Measurements from ENCODE around the gene MPZL2.

The MPZL2 gene

DNA sequence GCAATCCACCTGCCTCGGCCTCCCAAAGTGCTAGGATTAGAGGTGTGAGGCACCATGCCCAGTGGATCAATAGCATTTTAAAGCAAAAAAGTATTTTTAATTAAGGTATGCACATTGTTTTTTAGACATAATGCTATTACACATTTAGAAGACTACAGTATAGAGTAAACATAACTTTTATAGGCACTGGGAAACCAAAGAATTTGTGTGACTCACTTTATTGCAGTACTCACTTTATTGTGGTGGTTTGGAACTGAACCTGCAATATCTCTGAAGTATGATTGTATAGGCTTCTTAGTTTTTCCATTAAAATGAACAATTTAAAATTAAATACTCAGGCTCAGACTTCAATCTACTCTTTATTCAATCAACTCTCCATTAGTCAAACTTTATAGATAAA is 22.9 kb upstream of the MPZL2 start:
- no peak for DNase-seq (ENCODE audit: low read depth)

DNA sequence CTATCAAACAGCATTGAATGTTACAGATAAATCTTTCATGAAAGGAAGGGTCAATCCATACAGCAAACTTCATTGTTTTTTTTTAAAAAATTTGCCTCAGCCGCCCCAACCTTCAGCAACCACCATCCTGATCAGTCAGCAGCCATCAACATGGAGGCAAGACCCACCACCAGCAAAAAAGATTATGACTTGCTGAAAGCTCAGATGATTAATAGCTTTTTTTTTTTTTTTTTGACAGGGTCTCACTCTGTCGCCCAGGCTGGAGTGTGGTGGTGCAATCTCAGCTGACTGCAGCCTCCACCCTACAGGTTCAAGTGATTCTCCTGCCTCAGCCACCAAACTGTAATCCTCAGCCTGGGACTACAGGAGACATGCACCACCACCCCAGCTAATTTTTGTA is 22.4 kb upstream of the MPZL2 start:
- no peak for DNase-seq (ENCODE audit: low read depth)
- no peak overlapping the region for H3K4me3 ChIP-seq (ENCODE audit: low read depth, low read length)

More for the DNA sequence above, 22.9 kb upstream of the MPZL2 start:
- H3K4me3 ChIP-seq (ENCODE audit: low read depth, low read length): no peak overlapping the region

DNA sequence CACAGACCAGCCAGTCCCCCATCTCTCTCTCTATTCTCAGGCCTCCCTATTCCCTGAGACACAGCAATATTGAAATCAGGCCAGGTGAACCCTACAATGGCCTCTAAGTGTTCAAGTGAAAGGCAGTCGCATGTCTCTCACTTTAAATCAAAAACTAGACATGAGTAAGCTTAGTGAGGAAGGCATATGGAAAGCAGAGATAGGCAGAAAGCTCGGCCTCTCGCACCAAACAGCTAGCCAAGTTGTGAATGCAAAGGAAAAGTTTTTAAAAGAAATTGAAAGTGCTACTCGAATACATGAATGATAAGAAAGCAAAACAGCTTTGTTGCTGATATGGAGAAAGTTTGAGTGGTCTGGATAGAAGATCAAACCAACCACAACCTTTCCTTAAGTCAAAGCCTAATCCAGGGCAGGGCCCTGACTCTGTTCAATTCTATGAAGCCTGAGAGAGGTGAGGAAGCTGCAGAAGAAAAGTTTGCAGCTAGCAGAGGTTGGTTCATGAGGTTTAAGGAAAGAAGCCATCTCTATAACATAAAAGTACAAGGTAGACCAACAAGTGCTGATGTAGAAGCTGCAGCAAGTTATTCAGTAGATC is 19.8 kb upstream of the MPZL2 start:
- H3K4me3 ChIP-seq (ENCODE audit: low read depth, low read length): no peak overlapping the region

DNA sequence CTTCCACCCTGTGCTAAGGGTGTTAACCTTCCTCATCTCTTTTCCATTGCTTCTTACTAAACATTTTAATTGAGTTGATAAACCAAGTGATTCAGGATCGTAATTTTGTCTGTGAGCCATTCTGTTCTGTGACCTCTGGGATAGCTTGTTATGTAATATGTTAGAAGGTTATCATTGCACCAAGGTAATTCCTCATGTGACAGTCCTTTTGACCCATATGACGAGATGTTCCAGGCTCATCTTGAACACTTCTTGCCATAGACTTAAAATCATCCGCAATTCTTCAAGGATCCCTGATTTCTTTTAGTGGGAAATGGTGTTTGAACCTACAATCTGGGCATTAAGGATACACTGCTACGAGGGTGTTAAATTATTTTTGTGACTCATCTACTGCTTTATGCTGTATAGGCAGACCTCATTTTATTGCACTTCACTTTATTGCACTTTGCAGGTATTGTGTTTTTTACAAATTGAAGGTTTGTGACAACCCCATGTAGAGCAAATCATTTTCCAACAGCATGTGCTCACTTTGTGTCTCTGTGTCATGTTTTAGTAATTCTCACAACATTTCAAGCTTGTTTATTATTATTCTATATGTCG is 19.0 kb upstream of the MPZL2 start:
- DNase-seq (ENCODE audit: low read depth): no peak
- H3K4me3 ChIP-seq (ENCODE audit: low read depth, low read length): no peak overlapping the region

More for the DNA sequence above, 19.8 kb upstream of the MPZL2 start:
- no peak for DNase-seq (ENCODE audit: low read depth)

DNA sequence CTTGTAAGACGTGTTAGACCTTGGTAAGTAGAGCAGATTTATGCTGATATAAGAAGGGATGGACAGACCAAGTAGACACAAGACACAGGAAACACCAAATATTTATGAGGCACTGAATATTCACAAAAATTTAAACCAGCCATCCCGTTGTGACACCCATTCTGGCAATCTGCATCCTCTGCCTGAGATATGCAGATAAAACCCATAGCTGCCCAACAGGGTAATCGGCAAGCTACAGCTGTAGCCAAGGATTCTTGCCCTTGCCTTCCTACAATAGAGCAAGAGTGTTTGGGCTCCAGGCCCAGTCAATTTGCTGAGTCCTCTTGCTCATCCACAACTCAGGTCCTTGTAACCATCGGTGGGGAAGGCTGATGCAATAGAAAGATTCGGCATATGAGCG is 18.5 kb upstream of the MPZL2 start:
- H3K4me3 ChIP-seq (ENCODE audit: low read depth, low read length): no peak overlapping the region
- DNase-seq (ENCODE audit: low read depth): no peak

DNA sequence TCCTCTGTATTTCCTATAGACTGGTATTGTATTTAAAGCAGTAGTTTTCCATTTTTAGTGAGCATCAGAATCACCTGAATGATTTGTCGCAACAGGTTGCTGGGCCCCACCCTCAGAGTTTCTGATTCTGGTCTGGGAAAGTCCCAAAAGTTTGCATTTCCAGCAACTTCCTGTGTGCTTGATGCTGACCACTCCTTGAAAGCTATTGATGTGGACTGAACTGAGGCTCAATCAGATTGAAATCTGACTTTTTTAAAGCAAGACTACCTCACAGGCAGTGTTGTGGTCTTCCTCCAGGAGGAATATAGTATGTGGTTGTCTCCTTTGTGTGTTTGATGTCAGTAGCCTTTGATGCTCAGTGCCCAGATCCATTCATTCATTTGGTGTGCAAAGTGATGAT is 17.2 kb upstream of the MPZL2 start:
- DNase-seq (ENCODE audit: low read depth): no peak
- no peak overlapping the region for H3K4me3 ChIP-seq (ENCODE audit: low read depth, low read length)

DNA sequence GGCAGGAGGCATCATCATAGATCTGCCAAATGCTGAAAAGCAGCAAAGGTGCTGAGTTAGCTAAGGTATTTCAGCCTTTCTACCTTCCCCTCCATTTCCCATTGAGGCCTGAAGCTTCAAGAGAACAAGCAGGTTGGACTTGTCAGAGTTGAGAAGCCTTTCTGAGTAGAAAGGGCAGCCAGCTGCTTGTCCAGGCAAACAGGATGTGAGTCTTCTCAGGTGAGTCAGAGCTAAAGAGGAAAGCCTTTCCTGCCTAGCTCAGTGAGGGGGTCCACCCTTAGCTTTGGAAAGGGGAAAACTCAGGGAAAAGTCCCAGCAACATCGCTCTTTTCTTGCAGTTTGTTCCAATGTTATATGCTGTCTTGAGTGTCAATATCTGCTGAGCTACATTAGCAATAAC is 13.2 kb upstream of the MPZL2 start:
- DNase-seq (ENCODE audit: low read depth): no peak
- H3K4me3 ChIP-seq (ENCODE audit: low read depth, low read length): no peak overlapping the region

DNA sequence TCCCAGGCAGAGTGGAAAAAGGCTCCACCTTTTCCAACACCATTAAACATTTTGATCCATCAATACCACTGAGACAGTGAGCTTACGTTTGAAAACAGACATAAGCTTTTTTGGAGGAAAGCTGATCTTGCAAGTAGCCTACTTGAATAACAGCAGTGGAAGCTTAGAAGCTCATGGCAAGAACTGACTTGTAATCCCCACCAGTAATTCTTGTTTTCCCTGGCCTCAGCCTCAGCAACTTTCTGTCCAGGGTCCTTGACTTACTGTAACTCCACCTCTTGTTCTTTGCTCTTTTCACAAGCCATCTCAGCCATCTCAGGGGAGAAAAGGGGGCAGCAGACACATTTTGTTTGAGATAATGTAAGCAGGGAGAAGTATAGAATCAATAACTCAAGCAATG is 12.3 kb upstream of the MPZL2 start:
- H3K4me3 ChIP-seq (ENCODE audit: low read depth, low read length): no peak overlapping the region

DNA sequence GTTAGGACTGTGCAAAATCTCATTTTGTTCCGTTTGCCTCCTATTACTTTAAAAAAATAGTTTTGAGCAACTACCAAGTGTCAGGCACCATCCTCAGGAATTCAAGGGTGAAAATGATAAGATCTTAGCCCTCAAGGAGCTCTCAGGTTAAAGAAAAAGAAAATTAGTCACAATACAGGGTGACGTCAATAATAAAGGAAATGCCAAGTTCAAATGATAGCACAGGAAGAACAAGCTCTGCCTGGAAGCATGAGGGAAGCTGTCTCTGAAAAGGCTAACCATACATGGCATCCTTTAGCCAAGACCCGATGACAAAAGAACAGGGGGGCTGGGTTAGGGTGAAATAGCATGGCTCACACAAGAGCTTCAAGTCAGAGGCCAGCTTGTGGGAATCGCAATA is 11.1 kb upstream of the MPZL2 start:
- no peak for DNase-seq (ENCODE audit: low read depth)
- H3K4me3 ChIP-seq (ENCODE audit: low read depth, low read length): no peak overlapping the region

More for the DNA sequence above, 12.3 kb upstream of the MPZL2 start:
- DNase-seq (ENCODE audit: low read depth): no peak

DNA sequence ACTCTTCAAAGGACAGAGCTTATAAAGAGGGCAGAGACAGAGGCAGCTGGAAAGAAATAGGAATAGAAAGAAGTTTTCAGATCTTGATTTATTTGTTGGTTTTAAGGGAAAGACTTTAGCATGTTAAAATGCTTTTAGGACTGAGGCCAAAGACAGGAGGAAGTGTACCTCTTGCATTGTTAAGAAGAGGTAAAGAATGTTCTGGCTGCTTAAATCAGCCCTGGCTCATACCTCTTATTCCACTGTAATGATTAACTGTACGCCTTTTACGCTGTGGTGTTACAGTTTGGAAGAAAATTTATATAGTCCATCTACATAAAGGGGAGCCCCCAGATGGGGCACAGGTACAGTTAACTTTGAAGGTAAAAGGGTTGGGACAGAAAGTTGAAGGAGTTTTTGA is 10.1 kb upstream of the MPZL2 start:
- DNase-seq (ENCODE audit: low read depth): no peak
- no peak overlapping the region for H3K4me3 ChIP-seq (ENCODE audit: low read depth, low read length)

DNA sequence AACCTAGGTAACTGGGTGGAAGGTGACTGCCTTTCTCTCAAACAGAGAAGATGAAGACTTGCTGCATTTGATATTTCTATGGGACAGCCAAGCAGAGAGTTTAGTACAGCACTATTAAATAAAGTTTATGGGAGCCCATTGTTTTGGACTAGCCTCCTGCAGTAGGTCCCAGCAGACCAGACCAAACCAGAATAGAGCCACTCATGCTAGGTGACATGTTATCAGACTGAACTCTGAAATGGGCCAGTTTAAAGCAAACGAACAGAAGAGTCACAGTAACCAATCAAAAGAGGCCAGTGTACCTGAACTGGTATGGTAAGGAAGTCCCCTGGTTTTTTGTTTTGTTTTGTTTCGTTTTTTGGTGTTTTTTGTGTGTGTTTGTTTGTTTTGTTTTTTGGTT is 7.9 kb upstream of the MPZL2 start:
- DNase-seq (ENCODE audit: low read depth): no peak
- H3K4me3 ChIP-seq (ENCODE audit: low read depth, low read length): no peak overlapping the region

DNA sequence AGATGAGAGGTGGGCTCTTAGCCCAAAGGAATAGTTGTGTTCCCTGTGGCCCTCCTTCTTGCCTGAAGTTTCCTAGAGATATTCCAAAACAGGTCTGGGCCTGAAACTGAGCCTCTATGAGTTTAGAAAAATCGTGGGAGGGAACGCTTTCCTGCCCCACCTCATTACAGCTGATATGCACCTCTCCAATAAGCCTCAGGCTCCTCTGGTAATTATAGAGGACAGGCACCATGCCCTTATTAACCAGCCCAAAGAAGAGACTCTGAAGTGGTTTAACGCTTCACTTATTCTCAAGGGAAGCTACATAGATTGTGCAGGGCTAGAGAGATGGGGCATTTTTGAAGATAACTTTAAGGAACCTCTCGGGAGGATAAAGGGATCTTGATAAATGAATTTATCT is 3.4 kb upstream of the MPZL2 start:
- DNase-seq (ENCODE audit: low read depth): no peak

DNA sequence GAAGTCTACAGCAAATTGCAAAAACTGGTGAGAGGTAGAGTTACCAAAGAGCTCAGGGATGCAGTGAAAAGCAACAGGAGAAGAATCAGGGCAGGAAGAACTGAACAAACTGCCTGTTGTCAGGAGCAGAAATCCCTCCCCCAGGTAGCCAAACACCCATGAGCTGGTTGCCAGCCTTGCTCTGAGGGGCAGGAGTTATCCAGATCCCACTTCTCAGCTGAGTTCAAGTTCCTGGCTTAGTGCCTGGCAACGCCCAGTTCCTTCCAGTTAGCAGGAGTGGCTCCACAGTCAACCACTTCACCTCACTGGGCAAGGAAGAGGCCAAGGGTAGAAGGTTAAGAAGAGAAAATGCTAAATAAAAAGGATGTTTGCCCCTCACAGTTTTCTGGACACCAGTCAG is 1.9 kb upstream of the MPZL2 start:
- no peak for DNase-seq (ENCODE audit: low read depth)
- H3K4me3 ChIP-seq (ENCODE audit: low read depth, low read length): no peak overlapping the region

More for the DNA sequence above, 3.4 kb upstream of the MPZL2 start:
- no peak overlapping the region for H3K4me3 ChIP-seq (ENCODE audit: low read depth, low read length)

DNA sequence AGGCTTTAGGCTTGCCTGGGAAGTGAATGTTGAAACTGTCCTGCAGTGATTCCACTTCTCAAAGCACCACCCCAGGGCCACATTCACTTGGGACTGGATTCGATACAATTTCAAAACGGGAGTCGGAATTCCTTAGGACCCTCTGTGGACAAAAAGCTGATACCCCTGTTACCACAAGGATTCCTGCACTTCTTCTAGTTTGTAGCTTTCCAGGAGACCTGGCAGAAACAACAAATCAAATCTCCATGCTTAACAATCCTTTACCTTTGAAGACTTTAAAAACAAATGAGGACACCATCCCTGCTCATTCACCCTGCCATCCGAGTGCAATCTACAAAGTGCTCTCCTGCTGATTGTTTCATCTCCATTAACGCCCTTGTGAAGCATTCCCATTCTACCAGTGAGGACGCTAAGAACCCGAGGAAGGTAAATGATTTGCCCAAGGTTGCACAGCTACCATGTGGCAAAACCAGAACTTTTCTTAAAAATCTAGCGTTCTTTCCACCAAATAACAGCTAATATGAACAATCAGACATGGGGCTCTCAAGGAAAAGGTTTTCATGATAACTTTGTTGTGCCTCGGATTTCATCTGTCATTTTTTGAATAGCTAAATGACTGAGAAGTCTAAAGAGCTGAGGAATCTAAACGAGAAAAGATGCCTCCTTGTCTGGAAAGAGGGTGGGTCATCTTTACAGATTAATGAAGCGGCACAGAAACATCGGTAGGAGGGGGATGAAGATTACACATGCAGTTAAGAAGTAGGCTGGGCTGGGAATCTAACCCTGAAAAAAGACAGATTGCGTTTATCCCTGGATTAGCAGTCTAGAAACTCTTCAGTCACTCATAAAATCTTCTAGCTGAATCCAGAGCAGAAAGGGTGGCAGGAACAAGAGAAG is 720 bp upstream of the MPZL2 start:
- DNase-seq (ENCODE audit: low read depth): no peak
- no peak overlapping the region for H3K4me3 ChIP-seq (ENCODE audit: low read depth, low read length)

DNA sequence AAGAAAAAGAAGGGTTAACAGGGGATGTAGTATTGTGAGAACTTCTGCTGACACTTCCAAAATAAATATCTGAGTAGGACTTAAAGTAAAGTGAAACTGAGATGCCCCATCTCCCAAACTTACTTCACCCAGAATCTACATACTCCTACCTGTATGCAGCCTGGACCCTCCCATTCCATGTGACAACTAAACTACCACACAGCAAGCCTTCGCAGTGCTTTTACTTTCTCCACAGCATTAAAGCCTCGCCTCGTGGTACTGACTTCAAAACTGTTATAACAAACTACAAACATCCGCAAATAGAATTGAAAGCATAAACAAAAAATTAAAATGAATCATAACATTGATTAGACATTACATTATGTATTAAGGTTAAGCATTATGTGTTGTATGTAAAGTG is 985 bp downstream of the MPZL2 start:
- no peak for DNase-seq (ENCODE audit: low read depth)
- no peak overlapping the region for H3K4me3 ChIP-seq (ENCODE audit: low read depth, low read length)

DNA sequence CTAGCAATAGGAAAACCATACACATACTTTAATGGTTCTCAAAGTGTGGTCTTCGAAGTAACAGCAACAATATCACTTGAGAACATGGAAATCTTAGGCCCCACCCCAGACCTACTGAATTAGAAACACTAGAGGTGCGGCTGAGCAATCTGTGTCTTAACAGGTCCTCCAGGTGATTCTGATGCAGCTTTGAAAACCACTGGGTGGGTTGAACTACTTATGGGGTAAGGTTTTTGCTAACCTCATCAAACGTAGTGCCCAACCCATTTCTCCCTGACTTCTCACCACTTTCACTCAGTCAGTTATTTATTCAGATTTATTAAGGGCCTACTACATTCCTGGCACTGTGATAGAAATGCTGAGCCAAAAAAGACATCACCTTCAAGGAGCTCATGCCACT is 3.7 kb downstream of the MPZL2 start:
- no peak for DNase-seq (ENCODE audit: low read depth)
- no peak overlapping the region for H3K4me3 ChIP-seq (ENCODE audit: low read depth, low read length)

DNA sequence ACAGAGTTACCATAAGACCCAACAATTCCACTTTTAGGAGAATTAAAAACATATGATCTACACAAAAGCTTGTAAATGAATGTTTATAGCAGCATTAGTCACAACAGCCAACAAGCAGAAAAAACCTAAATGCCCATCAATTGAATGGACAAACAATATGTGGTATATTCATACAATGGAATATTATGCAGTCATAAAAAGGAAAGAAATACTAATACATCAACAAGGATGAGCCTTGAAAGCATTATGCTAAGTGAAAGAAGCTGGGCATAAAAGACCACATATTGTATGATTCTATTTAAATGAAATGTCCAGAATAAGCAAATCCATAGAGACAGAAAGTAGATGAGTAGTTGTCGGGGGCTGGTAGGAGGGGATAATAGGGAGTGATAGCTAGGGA is 5.0 kb downstream of the MPZL2 start:
- DNase-seq (ENCODE audit: low read depth): no peak
- no peak overlapping the region for H3K4me3 ChIP-seq (ENCODE audit: low read depth, low read length)

DNA sequence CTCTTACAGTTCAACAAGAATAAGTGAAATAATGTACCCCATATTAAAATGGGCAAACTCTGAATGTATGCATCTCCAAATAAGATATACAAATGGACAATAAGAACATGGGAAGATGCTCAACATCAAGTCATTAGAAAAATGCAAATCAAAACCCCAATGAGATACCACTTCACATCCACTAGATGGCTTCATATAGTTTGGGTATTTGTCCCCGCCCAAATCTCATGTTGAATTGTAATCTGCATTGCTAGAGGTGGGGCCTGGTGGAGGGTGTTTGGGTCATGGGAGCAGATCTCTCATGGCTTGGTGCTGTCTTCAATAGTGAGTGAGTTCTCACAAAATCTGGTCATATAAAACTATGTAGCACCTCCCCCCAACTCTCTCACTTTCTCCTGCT is 5.7 kb downstream of the MPZL2 start:
- DNase-seq (ENCODE audit: low read depth): no peak
- H3K4me3 ChIP-seq (ENCODE audit: low read depth, low read length): no peak overlapping the region

DNA sequence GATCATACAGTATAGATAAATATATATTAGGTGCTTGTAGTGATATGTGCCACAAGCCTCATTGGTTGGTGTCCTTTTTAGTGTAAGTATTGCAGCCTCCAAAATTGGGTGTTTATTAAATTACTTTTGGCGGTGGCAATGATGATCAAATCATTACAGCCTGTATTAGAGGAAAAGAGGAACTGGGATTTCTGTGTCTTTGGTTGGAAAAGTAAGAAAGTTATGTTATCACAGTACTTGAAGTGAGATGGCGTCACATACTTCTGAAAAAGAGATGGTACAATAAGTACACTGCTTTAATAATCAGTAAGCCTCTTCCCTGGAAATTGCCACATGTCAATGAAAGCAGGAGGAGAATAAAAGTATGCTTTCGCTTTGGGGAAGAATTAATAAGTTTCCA is 11.4 kb downstream of the MPZL2 start:
- no peak for DNase-seq (ENCODE audit: low read depth)
- peak overlapping the region; percentile 84 for H3K4me3 ChIP-seq (ENCODE audit: low read depth, low read length)

DNA sequence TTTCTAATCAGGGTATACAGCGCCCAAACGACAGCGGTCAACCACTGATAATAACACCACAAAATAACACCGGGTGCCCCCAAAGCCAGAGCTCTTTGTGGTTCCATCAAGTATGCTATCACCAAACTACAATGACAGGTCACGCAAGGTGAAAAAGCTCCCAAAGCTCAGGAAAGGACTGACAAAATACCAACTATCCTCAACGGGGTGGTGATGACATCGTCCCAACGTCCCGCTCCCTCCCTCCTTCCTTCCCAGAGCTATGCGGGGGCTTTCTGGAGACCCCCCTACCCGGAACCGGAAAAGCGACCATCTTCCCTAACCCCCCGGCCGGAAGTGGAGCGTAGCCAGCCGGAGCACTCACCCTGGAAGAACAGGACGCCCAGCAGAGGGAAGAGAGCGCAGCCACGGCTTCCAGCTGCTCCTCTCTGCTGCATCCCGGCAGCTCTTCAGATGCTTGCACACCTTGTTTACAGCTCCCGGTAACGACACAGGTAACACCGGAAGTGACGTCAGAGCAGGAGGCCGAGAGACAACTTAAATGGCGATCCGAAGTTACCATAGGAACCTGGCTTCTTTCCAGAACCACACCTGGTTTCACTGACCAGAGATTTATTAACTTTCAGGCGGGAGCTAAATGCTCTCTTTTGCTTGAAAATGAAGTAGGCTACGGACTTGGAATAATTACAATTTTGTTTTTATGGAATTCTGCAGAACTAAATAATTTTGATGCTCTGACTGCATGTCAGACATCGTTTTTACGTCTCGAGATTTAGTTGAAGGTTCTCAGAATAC is 12.0 kb downstream of the MPZL2 start, which contains the start of gene MPZL3:
Gene MPZL3 (minus strand): TSS at position 508 of the 795 bp plus-strand sequence. CDS start 71 bp downstream, at position 437.
- DNase-seq (ENCODE audit: low read depth): peak; percentile 7
- peak within 1 kb of the TSS; percentile 84 for H3K4me3 ChIP-seq (ENCODE audit: low read depth, low read length)
